ENCODE results near the gene IL15RA.

IL15RA gene, protein sequence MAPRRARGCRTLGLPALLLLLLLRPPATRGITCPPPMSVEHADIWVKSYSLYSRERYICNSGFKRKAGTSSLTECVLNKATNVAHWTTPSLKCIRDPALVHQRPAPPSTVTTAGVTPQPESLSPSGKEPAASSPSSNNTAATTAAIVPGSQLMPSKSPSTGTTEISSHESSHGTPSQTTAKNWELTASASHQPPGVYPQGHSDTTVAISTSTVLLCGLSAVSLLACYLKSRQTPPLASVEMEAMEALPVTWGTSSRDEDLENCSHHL

DNA sequence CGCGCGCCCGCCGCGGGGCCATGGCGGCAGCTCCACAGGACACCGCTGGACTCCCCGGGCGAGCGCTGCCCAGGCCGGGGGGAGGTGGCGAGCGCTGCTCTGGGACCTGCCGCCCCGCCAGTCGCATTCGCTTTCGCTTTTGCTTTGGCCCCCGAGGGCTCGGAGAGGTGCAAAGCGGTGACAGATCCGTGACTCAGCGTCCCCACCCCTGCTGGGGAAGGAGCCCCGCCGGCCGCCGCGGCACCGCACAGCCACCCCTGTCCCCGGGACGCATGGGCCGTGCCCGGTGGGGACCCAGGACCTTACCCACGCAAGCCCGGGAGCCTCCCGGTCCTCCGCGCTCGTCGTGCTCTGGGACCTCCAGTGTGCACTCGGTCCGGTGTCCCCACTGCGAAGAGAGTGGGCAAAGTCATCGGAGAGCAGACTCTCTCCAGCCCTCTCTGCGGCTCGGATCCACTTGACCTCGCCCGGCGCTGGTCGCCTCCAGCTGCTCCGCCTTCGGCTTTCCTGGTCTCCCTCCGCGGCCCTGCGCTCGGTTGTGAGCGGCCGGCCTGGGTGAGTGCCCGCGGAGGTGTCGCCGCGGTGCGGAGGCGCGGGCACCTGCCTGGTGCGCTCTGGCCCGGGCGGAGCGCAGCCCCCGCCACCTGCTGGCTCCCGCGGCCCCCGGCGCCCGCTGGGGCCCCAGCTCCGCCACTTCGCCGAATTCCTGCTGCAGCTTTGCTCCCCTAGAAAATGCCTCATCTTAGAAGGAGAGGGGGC is at the start of gene IL15RA:
Gene IL15RA, minus strand, starts transcription at position 73 of the 759 bp plus-strand sequence. Its CDS starts 51 bp downstream, at position 22.
- DNase-seq (ENCODE audit: low read depth) = no peak

DNA sequence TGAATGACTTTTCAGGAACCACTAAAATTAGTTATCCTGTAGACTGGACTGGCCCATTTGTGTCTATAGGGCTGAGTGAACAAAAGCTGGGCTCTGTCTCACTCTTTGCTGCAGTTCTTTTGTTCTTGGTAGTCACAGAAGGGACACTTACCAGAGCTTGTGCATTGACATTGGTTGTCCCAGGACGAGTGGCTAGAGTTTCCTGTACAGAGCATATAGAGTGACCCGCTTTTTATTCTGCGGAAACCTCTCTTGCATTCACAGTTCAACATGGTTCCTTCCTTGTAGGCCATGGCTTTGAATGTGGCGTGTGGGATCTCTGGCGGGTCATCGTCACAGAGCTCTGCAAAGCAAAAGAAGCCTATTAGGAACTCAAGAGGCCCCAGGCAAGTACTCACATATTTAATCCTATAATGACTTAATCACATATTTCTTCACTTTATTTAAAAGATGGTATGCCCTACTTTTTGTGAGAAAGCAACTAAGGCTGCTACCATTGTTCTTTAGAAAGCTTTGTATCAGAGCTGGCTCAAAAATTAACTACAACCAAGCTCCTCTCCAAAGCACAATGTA is 48.4 kb upstream of the IL15RA start:
- no peak for DNase-seq (ENCODE audit: low read depth)

DNA sequence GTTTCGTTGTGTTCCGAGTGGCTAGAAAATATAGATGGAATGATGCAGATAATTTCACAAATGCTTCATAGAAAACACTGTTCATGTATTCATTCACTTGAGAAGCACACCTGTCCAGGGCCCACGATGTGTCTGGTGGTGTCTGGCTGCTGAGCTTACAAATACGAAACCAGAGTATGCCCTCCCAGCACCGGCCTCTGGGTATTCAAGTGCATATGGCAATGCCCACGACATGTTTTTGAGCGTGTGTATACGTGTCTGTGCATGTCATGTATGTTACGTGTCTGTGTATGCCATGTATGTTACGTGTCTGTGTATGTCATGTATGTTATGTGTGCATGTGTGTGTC is 47.0 kb upstream of the IL15RA start:
- no peak for DNase-seq (ENCODE audit: low read depth)

DNA sequence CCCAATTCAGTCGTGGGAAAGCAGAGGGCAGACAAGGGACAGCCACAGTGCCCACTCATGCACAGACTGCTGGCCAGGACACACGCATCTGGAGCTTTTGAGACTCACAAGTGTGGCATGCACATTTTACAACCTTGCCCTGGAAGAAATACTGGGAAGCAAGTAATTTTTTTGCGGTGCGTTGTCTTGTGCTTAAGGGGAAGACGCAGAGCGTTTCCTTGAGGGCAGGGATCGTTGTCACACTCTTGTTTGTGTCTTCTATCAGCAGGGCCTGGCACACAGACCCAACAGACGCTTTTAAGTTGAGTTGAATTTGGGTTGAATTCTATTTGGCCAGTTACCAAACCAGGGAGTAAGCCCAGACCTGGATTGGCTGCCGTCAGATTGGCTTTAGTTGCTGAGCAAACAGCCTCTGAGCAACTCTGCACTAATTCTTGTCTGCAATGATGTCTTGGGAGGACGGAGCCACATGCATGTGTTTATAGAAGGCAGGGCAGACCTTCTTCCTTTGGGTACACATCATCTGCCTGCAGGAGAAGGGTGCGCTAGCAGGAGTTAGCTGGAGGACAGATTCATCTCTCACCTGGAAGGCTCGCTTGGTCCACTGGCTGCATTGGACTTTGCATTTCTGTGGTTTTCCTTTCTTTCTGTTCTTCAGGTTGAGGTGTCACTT is 46.5 kb upstream of the IL15RA start:
- no peak for DNase-seq (ENCODE audit: low read depth)

DNA sequence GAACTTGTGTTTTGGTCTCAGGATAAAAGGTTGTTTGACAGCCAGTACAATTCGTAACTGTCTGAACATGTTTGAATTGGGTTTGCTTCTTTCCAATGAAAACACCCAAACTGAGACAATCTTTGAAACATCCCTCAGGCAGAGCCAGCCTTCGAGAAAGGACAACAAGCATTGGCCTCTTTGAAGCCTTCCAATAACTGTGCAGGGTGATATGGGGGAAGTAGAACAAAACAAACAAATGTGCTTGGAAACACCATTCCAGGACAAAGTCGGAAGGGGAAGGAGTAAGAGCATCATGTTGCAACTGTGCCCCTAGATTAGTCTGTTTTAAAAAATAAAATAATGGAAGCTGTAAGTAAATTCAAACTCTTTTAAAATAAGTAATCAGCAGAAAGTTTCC is 45.3 kb upstream of the IL15RA start:
- DNase-seq (ENCODE audit: low read depth) = no peak

DNA sequence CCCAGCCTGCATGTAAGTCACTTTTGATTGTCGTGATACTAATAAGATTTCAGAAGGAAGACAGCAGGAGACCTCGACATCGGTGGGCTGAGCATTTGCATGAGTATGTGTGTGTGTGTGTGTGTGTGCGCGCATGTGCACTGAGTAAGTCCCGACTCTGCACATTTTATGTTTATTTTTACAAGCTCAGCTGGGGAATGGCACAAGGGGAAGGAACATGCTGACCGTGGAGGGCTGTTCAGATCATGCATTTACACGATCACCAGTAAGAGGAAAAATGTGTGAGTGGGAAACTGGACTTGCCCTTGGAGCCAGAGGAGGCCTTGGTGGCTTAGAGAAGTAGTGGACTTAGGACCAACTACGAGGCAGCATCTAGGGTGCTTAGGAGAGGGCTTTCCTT is 43.5 kb upstream of the IL15RA start:
- no peak for DNase-seq (ENCODE audit: low read depth)

DNA sequence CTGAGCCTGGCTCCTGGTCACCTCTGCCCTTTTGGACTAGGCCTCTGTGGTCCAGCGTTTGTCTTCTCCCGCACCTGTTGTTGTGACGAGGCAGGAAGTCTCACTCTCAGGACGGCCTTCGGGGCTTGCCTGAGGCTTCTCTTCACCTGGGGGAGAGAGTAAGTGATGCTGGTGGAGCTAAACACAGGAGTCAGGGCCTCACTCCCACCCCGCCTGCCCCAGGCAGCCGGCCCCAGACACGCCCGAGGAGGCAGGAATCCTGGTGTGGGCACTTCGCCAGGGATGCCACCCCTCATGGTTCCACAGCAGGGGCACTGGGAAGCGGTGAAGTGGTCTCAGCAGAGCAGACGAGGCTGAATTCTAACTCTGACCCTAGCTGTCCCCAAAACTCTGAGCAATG is 42.5 kb upstream of the IL15RA start:
- DNase-seq (ENCODE audit: low read depth) = no peak

DNA sequence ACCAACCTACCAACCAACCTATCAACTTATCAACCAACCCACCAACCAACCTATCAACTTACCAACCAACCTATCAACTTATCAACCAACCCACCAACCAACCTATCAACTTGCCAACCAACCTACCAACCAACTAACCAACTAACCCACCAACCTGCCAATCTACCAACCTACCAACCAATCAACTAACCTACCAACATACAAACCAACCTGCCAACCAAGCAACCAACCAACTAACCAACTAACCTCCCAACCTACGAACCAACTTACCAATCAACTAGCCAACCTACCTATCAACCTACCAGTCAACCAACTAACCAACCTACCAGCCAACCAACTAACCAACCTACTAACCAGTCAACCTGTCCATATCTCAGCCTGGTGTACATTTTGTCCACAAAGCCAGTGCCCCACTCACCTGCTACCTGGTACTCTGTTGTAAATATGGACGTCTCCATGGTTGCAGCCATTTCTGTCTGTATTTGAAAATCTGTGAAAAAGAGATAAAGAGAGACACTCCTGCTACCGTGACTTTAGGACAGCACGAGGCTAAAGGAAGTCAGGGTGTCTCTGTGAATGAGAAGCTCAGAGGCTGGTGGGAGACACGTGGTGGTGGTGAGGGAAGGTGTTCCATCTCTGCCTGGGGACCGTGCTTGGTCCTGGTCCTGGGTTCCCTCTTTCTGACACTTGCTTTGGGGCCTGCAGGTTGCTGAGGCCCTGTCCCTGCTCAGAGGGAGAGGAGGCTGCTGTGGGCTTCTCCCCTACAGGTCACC is 41.9 kb upstream of the IL15RA start:
- DNase-seq (ENCODE audit: low read depth) = no peak

DNA sequence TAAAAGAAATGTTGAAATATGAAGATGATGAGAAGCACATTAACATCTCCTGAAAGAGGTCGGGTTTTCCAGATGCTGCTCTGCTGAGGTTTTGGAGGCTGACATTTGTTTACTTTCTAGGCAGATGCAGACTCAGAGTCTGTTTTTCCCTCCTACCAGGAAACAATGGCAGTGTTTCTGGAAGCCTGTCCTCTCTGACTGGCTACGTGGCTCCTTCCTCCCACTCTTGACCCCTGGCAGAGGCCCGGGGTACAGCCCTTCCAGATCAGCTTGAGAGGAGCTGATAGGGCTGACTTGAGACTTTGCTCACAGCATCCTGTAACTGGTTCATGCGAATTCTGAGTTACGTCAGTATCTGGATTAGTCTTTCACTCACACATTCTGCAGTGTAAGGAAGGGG is 41.1 kb upstream of the IL15RA start:
- no peak for DNase-seq (ENCODE audit: low read depth)

DNA sequence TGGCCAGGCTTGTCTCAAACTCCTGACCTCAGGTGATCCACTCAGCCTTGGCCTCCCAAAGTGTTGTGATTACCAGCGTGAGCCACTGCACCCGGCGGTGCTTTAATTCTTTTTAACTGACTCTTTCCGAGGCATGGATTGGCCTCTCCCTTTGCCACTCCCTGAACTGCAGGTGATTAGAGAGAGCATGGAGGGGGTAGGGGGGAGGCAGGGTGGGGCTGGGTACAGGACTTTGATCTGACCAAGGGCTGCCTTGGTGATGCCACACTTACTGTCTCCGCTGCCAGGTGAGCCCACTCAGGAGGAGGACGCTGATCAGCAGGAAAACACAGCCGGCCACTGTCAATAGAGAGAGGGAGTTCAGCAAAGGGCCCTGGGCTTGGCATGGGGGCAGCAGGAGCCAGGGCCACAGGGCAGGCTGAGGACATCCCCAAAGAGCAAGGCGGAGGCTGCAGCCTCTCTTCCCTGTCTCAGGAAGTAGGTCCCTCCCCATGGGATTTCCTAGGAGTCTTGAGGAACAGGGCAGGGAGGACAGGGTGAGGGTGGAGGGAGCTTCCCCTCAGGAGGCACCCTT is 40.5 kb upstream of the IL15RA start:
- no peak for DNase-seq (ENCODE audit: low read depth)

DNA sequence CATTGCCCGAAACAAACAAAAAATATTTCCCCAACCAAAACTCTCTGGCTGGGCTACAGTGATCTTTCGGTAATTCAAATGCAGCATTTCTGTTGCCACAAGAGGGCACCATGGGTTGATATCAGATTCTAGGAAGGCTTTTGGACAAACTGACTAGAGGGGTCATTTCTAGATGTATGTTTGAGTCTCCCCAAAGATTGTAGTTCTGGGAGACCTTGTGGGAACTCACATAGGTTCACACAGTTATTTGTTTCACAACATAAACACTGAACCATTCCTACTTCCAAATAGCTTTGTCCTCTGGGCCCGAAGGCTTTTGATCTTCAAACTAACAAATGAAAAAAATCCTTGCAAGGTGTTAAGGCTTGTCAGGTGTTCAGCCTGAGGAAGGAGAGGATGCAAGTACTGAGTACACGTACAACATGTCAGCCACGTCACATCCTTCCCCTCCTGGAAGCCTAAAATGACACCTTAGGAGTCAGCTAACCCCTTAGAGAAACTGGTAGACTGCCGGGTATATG is 37.0 kb upstream of the IL15RA start:
- no peak for DNase-seq (ENCODE audit: low read depth)

DNA sequence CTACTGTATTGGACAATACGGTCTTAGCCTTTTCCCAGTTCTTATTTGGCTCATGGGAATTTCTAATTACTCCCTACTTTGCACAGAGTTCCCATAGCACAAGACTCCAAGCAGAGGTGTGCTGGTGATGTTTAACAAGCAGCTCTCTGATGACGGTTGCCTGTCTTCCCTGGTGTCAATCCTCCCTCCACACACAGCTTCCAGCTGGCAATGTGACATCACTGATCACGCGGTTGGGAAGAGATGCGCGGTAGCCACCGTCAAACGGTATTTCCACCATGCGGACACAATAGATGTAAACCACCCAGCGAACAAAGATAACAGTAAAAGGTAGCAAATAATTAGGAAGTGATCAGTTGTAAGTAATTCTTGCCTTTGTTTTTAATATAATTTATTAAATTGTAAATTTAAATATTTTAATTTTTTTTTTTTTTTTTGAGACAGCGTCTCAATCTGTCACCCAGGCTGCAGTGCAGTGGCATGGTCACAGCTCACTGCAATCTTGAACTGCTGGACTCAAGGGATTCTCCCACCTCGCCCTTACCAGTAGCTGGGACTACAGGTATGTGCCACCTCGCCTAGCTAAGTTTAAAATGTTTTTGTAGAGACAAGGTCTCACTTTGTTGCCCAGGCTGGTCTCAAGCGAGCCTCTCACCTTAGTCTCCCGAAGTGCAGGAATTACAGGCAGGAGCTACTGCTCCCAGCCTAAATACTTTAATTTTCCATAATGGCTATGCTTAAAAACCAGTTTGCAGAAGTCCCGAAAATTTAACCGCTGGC is 36.3 kb upstream of the IL15RA start:
- no peak for DNase-seq (ENCODE audit: low read depth)

DNA sequence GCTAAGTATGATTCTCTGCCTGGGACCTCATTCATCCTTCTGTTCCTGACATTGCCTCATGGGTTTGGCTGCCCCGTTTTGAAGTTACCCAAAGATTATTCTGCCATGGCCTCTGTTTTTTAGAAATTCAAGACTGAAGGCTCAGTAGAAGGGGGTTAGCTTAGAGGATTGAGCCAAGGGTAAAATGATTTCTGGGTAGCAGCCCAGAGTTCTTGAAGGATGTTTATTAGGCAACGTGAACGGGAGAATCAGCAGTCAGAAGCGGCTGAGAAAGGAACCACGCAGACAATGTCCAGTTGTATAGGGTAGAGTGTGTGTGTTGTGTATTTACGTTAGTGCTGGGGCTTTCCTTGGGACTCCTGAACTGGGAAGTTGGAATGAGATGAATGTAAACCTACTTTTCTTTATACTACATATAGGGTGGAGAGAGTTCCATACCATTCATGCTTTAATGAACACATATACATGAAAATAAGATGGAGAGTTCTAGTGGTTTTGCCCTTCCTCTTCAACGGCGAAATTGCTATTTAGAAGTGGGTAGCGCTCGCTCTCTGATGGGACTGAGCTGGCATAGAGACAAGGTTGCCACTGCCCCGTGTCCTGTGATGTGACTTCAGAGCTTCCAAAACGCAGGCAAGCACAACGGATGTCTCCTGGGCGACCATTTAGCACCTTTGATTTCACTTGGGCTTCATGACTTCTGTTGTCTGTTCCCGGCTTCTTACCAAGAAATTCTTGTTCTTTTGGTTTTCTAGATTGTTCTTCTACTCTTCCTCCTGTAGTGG is 35.0 kb upstream of the IL15RA start:
- DNase-seq (ENCODE audit: low read depth) = no peak

DNA sequence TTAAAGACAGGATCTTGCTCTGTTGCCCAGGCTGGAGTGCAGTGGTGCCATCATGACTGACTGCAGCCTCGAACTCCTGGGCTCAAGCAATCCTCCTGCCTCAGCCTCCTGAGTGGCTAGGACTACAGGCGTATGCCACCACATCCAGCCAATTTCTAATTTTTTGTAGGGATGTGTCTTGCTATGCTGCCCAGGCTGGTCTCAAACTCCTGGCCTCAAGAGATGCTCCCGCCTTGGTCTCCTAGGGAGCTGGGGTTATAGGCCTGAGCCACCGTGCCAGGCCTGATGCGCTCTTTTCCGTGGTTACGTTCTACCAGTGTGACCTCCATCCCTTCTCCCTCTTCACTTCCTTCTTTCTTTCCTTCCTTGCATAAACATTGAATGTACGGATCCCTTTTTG is 34.2 kb upstream of the IL15RA start:
- no peak for DNase-seq (ENCODE audit: low read depth)

DNA sequence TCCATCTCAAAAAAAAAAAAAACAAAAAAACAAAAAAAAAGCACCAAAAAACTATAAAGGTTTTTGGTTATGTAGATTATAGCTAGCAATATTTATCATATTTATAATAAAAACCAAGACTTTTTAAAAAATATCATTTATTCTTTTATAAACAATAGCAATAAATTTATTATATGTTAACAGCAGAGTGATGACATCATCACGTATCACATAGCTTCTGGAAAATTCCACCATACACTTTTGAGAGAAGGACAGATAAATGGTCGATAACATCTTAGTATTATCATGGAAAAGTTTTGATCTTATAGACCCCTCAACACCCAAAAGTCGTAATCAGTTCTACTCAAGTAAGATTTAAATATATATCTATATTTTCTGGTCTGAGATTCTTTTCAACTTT is 33.2 kb upstream of the IL15RA start:
- DNase-seq (ENCODE audit: low read depth) = no peak

DNA sequence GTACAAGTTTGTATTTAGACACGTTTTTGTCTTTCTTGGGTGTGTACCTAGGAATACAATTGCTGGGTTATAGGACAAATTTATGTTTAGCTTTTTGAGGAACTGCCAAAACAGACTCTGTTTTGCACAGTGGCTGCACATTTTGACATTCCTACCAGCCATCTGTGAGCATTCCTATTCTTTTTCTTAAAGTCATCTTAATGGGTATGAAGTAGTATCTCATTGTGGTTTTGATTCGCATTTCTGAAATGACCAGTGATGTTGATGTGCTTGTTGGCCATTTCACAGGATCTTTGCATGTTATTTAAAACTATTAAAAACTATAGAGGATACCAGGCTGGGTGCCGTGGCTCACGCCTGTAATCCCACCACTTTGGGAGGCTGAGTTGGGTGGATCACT is 32.6 kb upstream of the IL15RA start:
- DNase-seq (ENCODE audit: low read depth) = no peak

DNA sequence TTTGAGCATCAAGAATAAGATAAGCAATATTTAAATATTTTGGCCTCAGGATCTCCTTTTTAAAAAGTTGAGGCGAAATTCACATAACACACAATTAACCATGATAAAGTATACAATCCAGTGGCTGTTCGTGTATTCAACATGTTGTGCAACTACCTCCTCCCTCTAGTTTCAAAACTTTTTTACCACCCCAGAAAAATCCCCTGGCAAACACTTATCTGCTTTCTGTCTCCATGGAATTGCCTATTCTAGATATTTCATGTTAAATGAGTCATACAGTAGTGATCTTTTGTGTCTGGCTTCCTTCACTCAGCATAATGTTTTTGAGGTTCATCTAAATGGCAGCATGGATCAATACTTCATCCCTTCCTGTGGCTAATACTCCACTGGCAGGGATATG is 31.8 kb upstream of the IL15RA start:
- DNase-seq (ENCODE audit: low read depth) = no peak

DNA sequence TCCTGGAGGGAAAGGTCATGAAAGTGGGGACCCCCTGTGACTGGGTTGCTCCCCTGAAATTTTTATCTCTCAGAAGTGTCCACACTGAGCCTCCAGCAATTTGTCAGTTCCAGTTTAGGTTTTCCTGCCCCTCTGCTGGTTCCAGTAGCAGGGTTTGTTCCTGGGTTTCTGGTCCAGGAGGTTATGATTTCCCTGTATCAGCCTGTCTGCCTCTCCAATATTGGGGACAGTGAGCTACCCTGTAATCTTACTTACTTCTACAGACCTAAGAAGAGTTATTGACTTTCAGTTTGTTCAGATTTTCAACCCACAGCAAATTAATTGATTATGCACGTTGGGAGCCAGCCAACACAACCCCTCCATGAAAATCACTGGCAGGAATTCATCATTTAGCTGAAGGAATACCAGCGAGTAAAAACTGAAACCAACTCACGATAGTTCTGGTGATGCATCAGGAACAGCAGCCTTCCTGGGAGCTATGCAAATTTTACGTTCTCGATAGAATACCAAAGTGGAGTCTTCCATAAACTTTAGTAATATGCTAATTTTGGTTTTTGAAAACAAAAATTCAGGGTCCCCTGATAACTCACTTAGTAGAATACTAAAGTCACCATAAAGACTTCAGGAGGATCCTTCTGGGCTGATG is 31.3 kb upstream of the IL15RA start:
- DNase-seq (ENCODE audit: low read depth) = no peak

DNA sequence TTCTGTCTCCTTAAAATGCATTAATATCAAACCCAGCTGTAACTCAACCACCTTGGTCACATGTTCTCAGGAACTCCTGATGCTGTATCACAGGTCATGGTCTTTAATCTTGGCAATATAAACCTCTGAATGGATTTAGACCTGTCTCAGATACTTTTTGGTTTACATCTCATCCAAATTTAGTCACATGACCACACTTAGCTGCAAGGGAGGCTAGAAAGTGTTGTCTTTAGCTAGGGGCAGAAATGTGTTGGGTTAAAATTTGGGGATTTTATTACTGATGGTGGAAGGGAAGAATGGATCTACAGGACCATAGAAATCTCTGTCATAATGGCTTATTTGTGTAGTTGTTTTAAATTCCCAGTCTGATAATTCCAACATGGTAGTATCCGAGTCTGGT is 29.6 kb upstream of the IL15RA start:
- DNase-seq (ENCODE audit: low read depth) = no peak

DNA sequence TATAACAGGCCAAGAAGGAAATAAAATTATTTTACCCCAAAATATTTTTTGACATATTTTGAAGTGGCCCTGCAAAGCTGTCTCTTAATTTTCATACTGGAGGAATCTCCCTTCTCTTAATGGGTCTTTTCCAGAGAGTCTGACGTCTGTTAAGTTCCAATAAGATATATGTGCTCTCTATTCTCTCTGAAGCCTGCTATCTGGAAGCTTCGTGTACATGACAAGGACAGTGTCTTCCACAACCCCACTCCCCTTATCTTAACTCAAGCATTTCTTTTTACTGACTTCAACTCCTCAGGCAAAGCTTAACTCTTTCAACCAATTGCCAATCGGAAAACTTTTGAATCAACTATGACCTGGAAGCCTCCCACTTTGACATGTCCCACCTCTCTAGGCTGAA is 29.2 kb upstream of the IL15RA start:
- no peak for DNase-seq (ENCODE audit: low read depth)

Measured in HS-27A (cell line).